Stimulated activated naive CD8-positive, alpha-beta T cell treated with anti-CD3 and anti-CD28 coated beads, Interleukin-15, amount 100 ng/mL, for 72 hours (primary cell): ENCODE data around the gene DOCK8.

Source experiments
- ATAC-seq: fragments of 150-1000 bp; cut with Tn5 transposase; 2 replicates; pipeline ENCODE4 v1.10.0; 2021; ENCODE audit warnings: mild to moderate bottlenecking, moderate library complexity
- DNase-seq, 2 donors: peaks; one replicate each; pipeline ENCODE4 v3.0.0; 2021 to 2022
- H3K27ac Mint-ChIP-seq, 2 donors: one replicate each; pipeline ENCODE4 v1.8.0; 2022; ENCODE audit warnings: mild to moderate bottlenecking in 2 of 2, mixed read lengths in 2 of 2, moderate library complexity in 2 of 2
- H3K27me3 Mint-ChIP-seq: one replicate; pipeline ENCODE4 v1.8.0; 2022; ENCODE audit warnings: mixed read lengths
- H3K4me1 Mint-ChIP-seq: one replicate; pipeline ENCODE4 v1.8.0; 2022; ENCODE audit warnings: mild to moderate bottlenecking, mixed read lengths
- H3K4me3 Mint-ChIP-seq, 2 donors: one replicate each; pipeline ENCODE4 v1.8.0; 2022; ENCODE audit warnings: mild to moderate bottlenecking in 2 of 2, mixed read lengths in 2 of 2, moderate library complexity in 1 of 2
- H3K9me3 Mint-ChIP-seq, 2 donors: one replicate each; pipeline ENCODE4 v1.8.0; 2022; ENCODE audit warnings: mixed read lengths in 2 of 2

The DOCK8 gene

GRCh38 chr9:447230-448025 is 232.8 kb downstream of the DOCK8 start:
- Mint-ChIP-seq H3K4me3 (peak overlapping the region in 1 of 2 donors; percentile 2), H3K27me3 (no peaks in the 10 kb centered on the region), H3K27ac (peak overlapping the region in 1 of 2 donors; percentile 81), H3K4me1 (peaks cover 26% of the 10 kb centered on the region), H3K9me3 (no peaks in the 10 kb centered on the region)
- DNase-seq, result peak; percentile 47 to 61
- peak; percentile 99 for ATAC-seq

DNA sequence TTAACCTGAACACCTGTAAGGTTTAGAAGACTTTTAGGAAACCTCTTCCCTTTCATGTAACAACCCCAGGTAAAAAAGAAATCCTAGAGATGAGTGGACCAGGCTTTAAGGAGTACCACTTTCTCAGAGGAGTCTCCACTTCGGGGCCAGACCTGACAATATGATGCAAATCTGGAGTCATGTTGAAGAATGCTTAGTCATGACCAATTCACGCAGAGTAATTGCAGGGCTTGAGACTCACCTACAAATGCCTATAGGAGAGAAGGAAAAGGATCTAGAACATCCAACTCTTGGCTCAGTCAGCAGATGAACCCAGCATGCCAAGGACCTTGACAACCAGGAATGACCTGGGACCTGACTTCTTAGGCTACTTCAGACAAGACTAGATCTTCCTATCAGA is 235.4 kb downstream of the DOCK8 start:
- ATAC-seq (no peak), DNase-seq (no peak)
- no peak overlapping the region for H3K27ac Mint-ChIP-seq
- no peaks in the 10 kb centered on the region for H3K27me3 Mint-ChIP-seq
- peaks cover 18% of the 10 kb centered on the region for H3K4me1 Mint-ChIP-seq
- no peaks in the 10 kb centered on the region for H3K9me3 Mint-ChIP-seq
- no peak overlapping the region for H3K4me3 Mint-ChIP-seq

DNA sequence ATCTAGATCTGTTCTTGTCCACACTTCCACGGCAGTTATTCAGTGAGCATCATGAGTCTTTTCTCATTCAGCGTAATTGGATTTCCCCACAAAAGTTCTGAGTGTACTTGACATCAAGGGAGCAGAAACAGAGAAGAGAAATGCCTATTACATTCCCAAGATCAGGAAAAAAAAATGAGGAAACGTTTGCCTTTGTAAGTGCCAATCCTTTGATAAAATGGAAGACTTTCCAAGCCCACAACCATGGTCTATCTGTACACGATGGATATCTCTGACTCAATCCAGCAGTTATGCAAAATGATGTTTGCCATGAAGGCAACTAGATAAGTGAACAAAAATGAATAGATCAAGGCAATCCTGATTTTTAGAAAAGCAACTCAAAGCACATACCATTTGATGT is 235.9 kb downstream of the DOCK8 start:
- ATAC-seq, result no peak
- Mint-ChIP-seq H3K4me1 (peaks cover 18% of the 10 kb centered on the region), H3K27me3 (no peaks in the 10 kb centered on the region), H3K9me3 (no peaks in the 10 kb centered on the region), H3K27ac (no peak overlapping the region), H3K4me3 (no peak overlapping the region)
- no peak for DNase-seq

GRCh38 chr9:453832-454231 is 239.2 kb downstream of the DOCK8 start:
- no peaks in the 10 kb centered on the region for H3K9me3 Mint-ChIP-seq
- DNase-seq, result no peak
- peaks cover 13% of the 10 kb centered on the region for H3K4me1 Mint-ChIP-seq
- H3K27ac Mint-ChIP-seq, result no peak overlapping the region
- no peak for ATAC-seq
- no peak overlapping the region for H3K4me3 Mint-ChIP-seq
- H3K27me3 Mint-ChIP-seq, result no peaks in the 10 kb centered on the region

- ATAC-seq (no peak), DNase-seq (no peak)
- Mint-ChIP-seq H3K27ac (peak overlapping the region in 1 of 2 donors; percentile 17), H3K27me3 (no peaks in the 10 kb centered on the region), H3K9me3 (no peaks in the 10 kb centered on the region), H3K4me1 (peaks cover 20% of the 10 kb centered on the region), H3K4me3 (no peak overlapping the region)
Observed at GRCh38 chr9:456365-456764, 241.7 kb downstream of the DOCK8 start.

- ATAC-seq (no peak), DNase-seq (no peak)
- Mint-ChIP-seq H3K9me3 (no peaks in the 10 kb centered on the region), H3K27ac (peak overlapping the region in 1 of 2 donors; percentile 16), H3K4me1 (peaks cover 20% of the 10 kb centered on the region), H3K4me3 (no peak overlapping the region), H3K27me3 (no peaks in the 10 kb centered on the region)
Observed at GRCh38 chr9:458590-458989, 243.9 kb downstream of the DOCK8 start.

DNA sequence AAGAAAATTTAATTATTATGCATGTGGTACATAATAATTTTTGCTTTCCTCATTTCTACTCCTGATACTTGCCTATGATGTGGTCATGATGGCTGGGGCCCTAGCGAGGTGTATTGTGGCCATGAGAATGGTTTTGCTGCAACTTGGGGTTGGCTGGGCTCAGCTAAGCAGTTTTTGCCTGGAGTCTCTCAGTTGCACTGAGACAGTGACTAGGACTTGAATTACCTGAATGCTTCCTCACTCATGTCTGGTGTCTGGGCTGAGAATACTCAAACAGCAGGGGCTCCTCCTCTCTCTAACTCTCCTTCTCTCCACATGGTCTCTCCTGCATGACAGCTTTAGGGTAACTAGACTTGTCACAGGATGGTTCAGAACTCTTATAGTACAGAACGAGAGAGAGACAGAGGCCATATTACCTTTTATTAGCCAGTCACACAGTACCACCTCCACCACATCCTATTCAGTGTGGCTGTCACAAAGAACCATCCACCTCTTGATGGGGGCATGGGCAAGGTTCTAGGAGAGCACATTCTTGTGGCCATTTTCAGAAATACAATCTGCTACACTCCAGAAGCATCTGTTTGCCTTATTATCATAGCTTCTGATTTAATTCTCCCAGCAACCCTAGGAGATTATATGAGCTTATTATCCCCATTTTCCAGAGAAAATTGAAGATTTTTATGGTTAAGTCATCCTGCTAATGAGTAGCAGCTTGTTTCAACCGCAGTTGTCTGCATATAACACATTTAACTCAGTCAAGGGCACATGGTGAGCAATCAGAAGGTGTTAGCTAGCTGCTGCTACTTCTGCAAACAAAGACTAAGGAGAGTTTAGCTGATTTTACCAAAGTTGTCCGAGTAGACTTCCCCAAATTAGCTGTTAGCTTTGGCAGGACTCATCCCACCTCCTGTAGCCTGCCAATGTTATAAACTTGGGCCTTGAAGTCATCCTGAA is 245.1 kb downstream of the DOCK8 start:
- Mint-ChIP-seq H3K27ac (peak overlapping the region in 1 of 2 donors; percentile 17), H3K27me3 (no peaks in the 10 kb centered on the region), H3K4me1 (peaks cover 20% of the 10 kb centered on the region), H3K4me3 (no peak overlapping the region), H3K9me3 (no peaks in the 10 kb centered on the region)
- ATAC-seq (peak; percentile 87), DNase-seq (peak in 1 of 2 donors; percentile 26)

DNA sequence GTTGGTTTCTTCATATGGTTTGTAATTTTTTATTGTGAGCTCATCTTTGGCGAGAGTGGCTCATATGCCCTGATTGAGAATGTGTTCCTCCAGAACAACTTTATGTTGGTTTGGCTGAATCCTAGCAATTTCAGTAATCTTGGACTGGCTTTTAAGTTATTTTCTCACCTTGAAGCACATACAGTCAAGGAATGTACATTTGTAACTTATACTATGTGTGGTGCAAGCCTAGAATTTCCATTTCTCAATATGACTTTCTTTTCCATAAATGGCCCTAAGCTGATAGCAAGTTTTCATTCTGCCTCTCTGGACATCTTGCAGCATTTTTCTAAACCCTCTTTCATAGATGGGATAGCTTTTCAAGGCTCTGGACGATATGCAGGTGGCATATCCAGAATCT is 247.5 kb downstream of the DOCK8 start:
- Mint-ChIP-seq H3K4me3 (no peak overlapping the region), H3K9me3 (no peaks in the 10 kb centered on the region), H3K27ac (no peak overlapping the region), H3K27me3 (no peaks in the 10 kb centered on the region), H3K4me1 (peaks cover 20% of the 10 kb centered on the region)
- no peak for DNase-seq
- no peak for ATAC-seq

GRCh38 chr9:462606-463005 is 247.9 kb downstream of the DOCK8 start:
- no peaks in the 10 kb centered on the region for H3K27me3 Mint-ChIP-seq
- H3K4me3 Mint-ChIP-seq, result no peak overlapping the region
- ATAC-seq (no peak), DNase-seq (no peak)
- peak overlapping the region in 1 of 2 donors; percentile 50 for H3K27ac Mint-ChIP-seq
- peaks cover 20% of the 10 kb centered on the region for H3K4me1 Mint-ChIP-seq
- no peaks in the 10 kb centered on the region for H3K9me3 Mint-ChIP-seq

- Mint-ChIP-seq H3K27me3 (no peaks in the 10 kb centered on the region), H3K27ac (peak overlapping the region in 1 of 2 donors; percentile 71), H3K9me3 (no peaks in the 10 kb centered on the region), H3K4me3 (no peak overlapping the region), H3K4me1 (peaks cover 15% of the 10 kb centered on the region)
- DNase-seq, result no peak
- ATAC-seq, result no peak
Observed at GRCh38 chr9:463455-464171, 248.9 kb downstream of the DOCK8 start.

DNA sequence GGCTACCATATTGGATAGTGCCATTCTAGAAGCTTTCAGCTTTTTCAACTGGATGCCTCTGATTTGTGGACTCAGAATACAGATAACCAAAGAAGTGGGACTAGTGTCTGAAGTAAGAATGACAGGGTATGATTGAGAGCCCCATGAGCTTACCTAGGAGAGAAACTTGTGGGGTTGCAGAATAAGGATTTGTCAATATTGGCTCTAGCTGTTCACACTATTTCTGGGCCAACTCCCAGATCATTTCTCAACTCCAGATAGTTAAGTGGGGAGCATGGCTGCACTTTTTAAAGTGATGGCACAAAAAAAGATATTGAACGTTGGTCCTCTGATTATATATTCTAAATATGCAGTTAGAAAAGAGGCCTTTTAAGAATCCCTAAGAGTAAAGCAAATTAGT is 252.1 kb downstream of the DOCK8 start:
- H3K9me3 Mint-ChIP-seq, result no peaks in the 10 kb centered on the region
- no peak for ATAC-seq
- no peak overlapping the region for H3K27ac Mint-ChIP-seq
- peaks cover 36% of the 10 kb centered on the region for H3K4me1 Mint-ChIP-seq
- H3K27me3 Mint-ChIP-seq, result no peaks in the 10 kb centered on the region
- no peak overlapping the region for H3K4me3 Mint-ChIP-seq
- DNase-seq, result no peak

GRCh38 chr9:468766-469426 is 254.2 kb downstream of the DOCK8 start:
- ATAC-seq, result no peak
- peak in 1 of 2 donors; percentile 3 for DNase-seq
- peak overlapping the region in 1 of 2 donors; percentile 93 for H3K27ac Mint-ChIP-seq
- H3K9me3 Mint-ChIP-seq, result no peaks in the 10 kb centered on the region
- H3K27me3 Mint-ChIP-seq, result no peaks in the 10 kb centered on the region
- H3K4me3 Mint-ChIP-seq, result peak overlapping the region; percentile 74 to 96
- H3K4me1 Mint-ChIP-seq, result peaks cover 40% of the 10 kb centered on the region

- peak overlapping the region; percentile 96 to 99 for H3K4me3 Mint-ChIP-seq
- H3K27me3 Mint-ChIP-seq, result no peaks in the 10 kb centered on the region
- no peaks in the 10 kb centered on the region for H3K9me3 Mint-ChIP-seq
- DNase-seq, result peak; percentile 83 to 84
- peaks cover 40% of the 10 kb centered on the region for H3K4me1 Mint-ChIP-seq
- peak overlapping the region; percentile 95 for H3K27ac Mint-ChIP-seq
- peak; percentile 95 for ATAC-seq
Observed at GRCh38 chr9:469672-470551, 255.2 kb downstream of the DOCK8 start.

- H3K27ac Mint-ChIP-seq, result peak overlapping the region; percentile 92 to 95
- ATAC-seq, result peak; percentile 11
- peaks cover 40% of the 10 kb centered on the region for H3K4me1 Mint-ChIP-seq
- no peaks in the 10 kb centered on the region for H3K9me3 Mint-ChIP-seq
- no peak for DNase-seq
- peak overlapping the region; percentile 96 to 99 for H3K4me3 Mint-ChIP-seq
- H3K27me3 Mint-ChIP-seq, result no peaks in the 10 kb centered on the region
Observed at GRCh38 chr9:470552-471194, 256.0 kb downstream of the DOCK8 start.
